ENCODE measurements around the gene SORT1. TPM values are rescaled to one million over a fixed set of nuclear protein-coding genes. Genes with fewer than 3 reads are reported as not detected.

The SORT1 gene
- total and polyA plus RNA-seq, 8 donors, result 4.6 to 481 (median 36.6) TPM

- H3K36me3 ChIP-seq, result peaks cover 0 to 6% (median 0%) of the 10 kb centered on the region in 4 donors
- no peak for DNase-seq
- H3K9me3 ChIP-seq, result no peaks in the 10 kb centered on the region
- TF ChIP-seq EP300 (IDR thresholded peaks at IDR 0.05), result no peak
- no peak for TF ChIP-seq POLR2AphosphoS5 (IDR thresholded peaks at IDR 0.05)
- no peak for TF ChIP-seq POLR2A (IDR thresholded peaks at IDR 0.05)
- no peak for TF ChIP-seq CTCF (IDR thresholded peaks at IDR 0.05)
- peaks cover 23 to 49% (median 32%) of the 10 kb centered on the region in 4 donors for H3K4me1 ChIP-seq
- WGBS, 5 donors, result 92 to 97% (median 96%) methylated on average over 12 of the region's 12 CpGs
- intact Hi-C loops (cut with DNase I; ENCODE audit: low total_unique reads), result no loop called here
- no peak overlapping the region for H3K27ac ChIP-seq
- no peak overlapping the region for H3K4me3 ChIP-seq
- H3K27me3 ChIP-seq, result no peaks in the 10 kb centered on the region
Measured at GRCh38 chr1:109280862-109281261, 116.9 kb downstream of the SORT1 start.

- Histone ChIP-seq H3K36me3 (peaks cover 0 to 6% (median 0%) of the 10 kb centered on the region in 4 donors), H3K4me1 (peaks cover 32 to 61% (median 39%) of the 10 kb centered on the region in 4 donors), H3K27ac (no peak overlapping the region), H3K9me3 (no peaks in the 10 kb centered on the region), H3K4me3 (no peak overlapping the region), H3K27me3 (no peaks in the 10 kb centered on the region)
- 85 to 94% (median 92%) methylated on average over 5 of the region's 5 CpGs for WGBS, 5 donors
- intact Hi-C loops (cut with DNase I; ENCODE audit: low total_unique reads), result loop anchor here (5.0 kb wide), 1 partner anchor 118 kb away; the partner anchor contains the start of gene SORT1
- DNase-seq, result no peak
- TF ChIP-seq POLR2AphosphoS5 (IDR thresholded peaks at IDR 0.05), result no peak
- no peak for TF ChIP-seq POLR2A (IDR thresholded peaks at IDR 0.05)
- TF ChIP-seq CTCF (IDR thresholded peaks at IDR 0.05), result no peak
- TF ChIP-seq EP300 (IDR thresholded peaks at IDR 0.05), result no peak
Measured at GRCh38 chr1:109279615-109280278, 118.0 kb downstream of the SORT1 start.

- Histone ChIP-seq H3K36me3 (peaks cover 0 to 11% (median 1%) of the 10 kb centered on the region in 4 donors), H3K4me1 (peaks cover 36 to 70% (median 39%) of the 10 kb centered on the region in 4 donors), H3K9me3 (no peaks in the 10 kb centered on the region), H3K4me3 (no peak overlapping the region), H3K27ac (peak overlapping the region in 3 of 5 donors; percentile 1 to 36 (median 5)), H3K27me3 (no peaks in the 10 kb centered on the region)
- intact Hi-C loops (cut with DNase I; ENCODE audit: low total_unique reads), result loop anchor here (5.0 kb wide), 1 partner anchor 120 kb away; the partner anchor contains the start of gene SORT1
- TF ChIP-seq POLR2A (IDR thresholded peaks at IDR 0.05), result no peak
- TF ChIP-seq EP300 (IDR thresholded peaks at IDR 0.05), result no peak
- TF ChIP-seq POLR2AphosphoS5 (IDR thresholded peaks at IDR 0.05), result peak in 1 of 3 donors; percentile 65
- peak in 5 of 7 experiments; percentile 88 to 94 (median 93) for TF ChIP-seq CTCF (IDR thresholded peaks at IDR 0.05)
- 60 to 72% (median 61%) methylated on average over 5 to 7 of the region's 7 CpGs for WGBS, 5 donors
- DNase-seq, result peak; percentile 84 to 94
Measured at GRCh38 chr1:109277434-109278204, 120.1 kb downstream of the SORT1 start.

GRCh38 chr1:109275706-109276345 is 121.9 kb downstream of the SORT1 start:
- peak overlapping the region in 1 of 5 donors; percentile 78 for H3K27ac ChIP-seq

More at GRCh38 chr1:109275706-109276345, 121.9 kb downstream of the SORT1 start:
- H3K4me1 ChIP-seq, result peaks cover 24 to 61% (median 27%) of the 10 kb centered on the region in 4 donors
- WGBS, 5 donors, result 61 to 71% (median 68%) methylated on average over 9 of the region's 9 CpGs
- TF ChIP-seq POLR2A (IDR thresholded peaks at IDR 0.05), result no peak
- TF ChIP-seq CTCF (IDR thresholded peaks at IDR 0.05), result no peak
- no peak for TF ChIP-seq POLR2AphosphoS5 (IDR thresholded peaks at IDR 0.05)
- no peak for TF ChIP-seq EP300 (IDR thresholded peaks at IDR 0.05)
- intact Hi-C loops (cut with DNase I; ENCODE audit: low total_unique reads), result loop anchor here (5.0 kb wide), 1 partner anchor 121 kb away; the partner anchor contains the start of gene SORT1
- H3K36me3 ChIP-seq, result peaks cover 0 to 25% (median 4%) of the 10 kb centered on the region in 4 donors
- no peak for DNase-seq
- H3K9me3 ChIP-seq, result no peaks in the 10 kb centered on the region
- H3K27me3 ChIP-seq, result no peaks in the 10 kb centered on the region
- H3K4me3 ChIP-seq, result no peak overlapping the region
